IPS DF 6.9 (cell line): Measurements from ENCODE around the gene CINP.

Source experiments
- DNase-seq: peaks from one replicate; pipeline ENCODE4 v3.0.0-alpha.2; 2013; ENCODE audit warnings: low read depth, low spot score
- H3K27ac ChIP-seq: one replicate; pipeline ENCODE4 v1.5.1; 2013; ENCODE audit warnings: low read length, control low read depth
- H3K27me3 ChIP-seq: 2 replicates; pipeline ENCODE4 v1.6.1; 2013; ENCODE audit warnings: mild to moderate bottlenecking, low read length; ENCODE audit not compliant: control insufficient read depth, insufficient read depth
- H3K36me3 ChIP-seq: 2 replicates; pipeline ENCODE4 v1.6.1; 2013; ENCODE audit warnings: low read length; ENCODE audit not compliant: control insufficient read depth, insufficient read depth
- H3K4me1 ChIP-seq: 2 replicates; pipeline ENCODE4 v1.6.1; 2013; ENCODE audit warnings: low read length; ENCODE audit not compliant: control insufficient read depth, insufficient read depth
- H3K4me3 ChIP-seq: 2 replicates; pipeline ENCODE4 v1.5.1; 2013; ENCODE audit warnings: mild to moderate bottlenecking, low read length
- H3K9me3 ChIP-seq: 2 replicates; pipeline ENCODE4 v1.6.1; 2013; ENCODE audit warnings: low read length, inconsistent platforms; ENCODE audit not compliant: control insufficient read depth, insufficient read depth
- WGBS: extraction: QIAGEN DNeasy Blood & Tissue Kit; methylation state at CpG from one replicate; pipeline ENCODE4 v1.1.7; 2013; ENCODE audit warnings: mixed read lengths, missing lambda C conversion rate; ENCODE audit not compliant: insufficient read length, insufficient coverage; 5-methylcytosine and 5-hydroxymethylcytosine counted together

The CINP gene

DNA sequence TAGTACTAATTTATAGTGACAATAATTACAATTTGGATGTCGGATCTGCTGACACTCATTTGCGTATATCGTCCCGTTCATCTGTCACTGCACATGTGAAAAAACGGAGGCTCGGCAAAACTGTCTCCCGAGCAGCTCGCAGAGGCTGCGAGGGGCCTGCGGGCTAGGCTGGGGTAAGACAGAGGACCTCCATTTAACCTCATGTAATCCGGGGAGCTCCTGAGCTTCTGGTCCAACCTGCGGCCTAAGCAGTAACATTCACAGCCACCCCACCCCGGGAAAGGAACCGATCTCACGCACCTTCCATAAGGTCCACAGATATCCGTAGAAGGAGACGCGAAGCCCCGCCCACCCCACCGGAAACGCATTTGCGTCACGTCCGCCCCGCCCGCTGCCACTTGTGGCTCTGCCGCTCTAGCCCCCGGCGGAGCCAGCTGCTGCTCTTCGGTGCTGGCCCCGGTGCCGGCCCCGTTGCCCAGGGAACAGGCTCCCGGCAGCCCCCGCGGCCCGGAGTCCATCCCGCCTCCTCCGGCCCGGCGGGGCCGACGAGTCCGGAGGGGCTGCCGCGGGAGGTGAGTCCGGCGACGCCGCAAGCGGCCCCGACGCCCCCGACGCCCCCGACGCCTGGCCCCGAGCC lies at the start of gene CINP, which contains the start of gene TECPR2:
CINP (minus strand) TSS at position 346 of the 637 bp plus-strand sequence; CDS start at position 307, 39 bp downstream.
TECPR2 (plus strand) TSS at position 397 of the 637 bp plus-strand sequence. CDS start 13,781 bp downstream, outside the sequence.
- Histone ChIP-seq H3K4me1 (no peaks in the 10 kb centered on the region), H3K9me3 (no peaks in the 10 kb centered on the region), H3K36me3 (no peaks in the 10 kb centered on the region), H3K27ac (no peak within 1 kb of the TSS), H3K4me3 (peak within 1 kb of the TSS; percentile 64), H3K27me3 (no peaks in the 10 kb centered on the region)
- WGBS = no CpG with 5 or more reads among the region's 58 CpGs
- peak; percentile 77 for DNase-seq

DNA sequence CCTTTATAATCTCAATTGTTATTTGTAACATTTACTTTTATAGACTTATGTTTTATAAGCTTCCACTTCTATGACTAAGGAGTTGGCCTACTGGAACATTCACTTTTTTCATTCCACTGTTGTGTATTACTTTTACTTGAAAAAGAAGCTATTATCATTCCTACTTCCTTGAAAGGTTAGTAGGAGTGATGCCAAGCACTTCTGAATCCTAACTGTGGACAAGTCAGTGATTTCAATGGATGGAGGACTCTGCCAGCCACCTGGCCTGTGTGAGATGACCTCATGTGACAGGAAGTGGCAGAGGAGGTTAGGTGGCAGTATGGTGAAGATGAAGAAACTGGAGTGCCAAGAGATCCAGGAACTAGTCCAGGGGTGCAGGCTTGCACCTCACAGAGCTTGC lies 46.0 kb upstream of the CINP start:
- Histone ChIP-seq H3K36me3 (no peaks in the 10 kb centered on the region), H3K4me3 (no peak overlapping the region)
- no peak for DNase-seq

DNA sequence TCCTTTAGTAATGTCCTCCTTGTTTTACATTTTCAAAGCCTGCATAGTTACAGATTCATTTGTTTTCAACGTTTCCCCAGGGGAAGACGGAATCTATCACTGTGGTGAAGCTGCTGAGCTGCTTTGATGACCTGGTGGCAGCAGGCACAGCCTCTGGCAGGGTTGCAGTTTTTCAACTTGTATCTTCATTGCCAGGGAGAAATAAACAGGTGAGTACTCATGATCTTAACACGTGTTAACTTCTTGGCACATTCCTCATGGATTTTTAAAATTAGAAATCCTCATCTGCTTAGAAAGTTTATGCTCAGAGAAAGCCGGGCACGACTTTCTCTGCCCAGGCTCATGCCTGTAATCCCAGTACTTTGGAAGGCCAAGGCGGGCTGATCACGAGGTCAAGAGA lies 44.6 kb upstream of the CINP start:
- DNase-seq = no peak
- Histone ChIP-seq H3K36me3 (no peaks in the 10 kb centered on the region), H3K9me3 (no peaks in the 10 kb centered on the region), H3K27ac (no peak overlapping the region), H3K27me3 (no peaks in the 10 kb centered on the region), H3K4me1 (peaks cover 3% of the 10 kb centered on the region; the same call in 1 of the 2 replicates), H3K4me3 (no peak overlapping the region)
- no CpG with 5 or more reads among the region's 7 CpGs for WGBS

More for the DNA sequence above, 46.0 kb upstream of the CINP start:
- H3K4me1 ChIP-seq = peaks cover 3% of the 10 kb centered on the region; the same call in 1 of the 2 replicates
- no peaks in the 10 kb centered on the region for H3K9me3 ChIP-seq
- H3K27ac ChIP-seq = no peak overlapping the region
- H3K27me3 ChIP-seq = no peaks in the 10 kb centered on the region

DNA sequence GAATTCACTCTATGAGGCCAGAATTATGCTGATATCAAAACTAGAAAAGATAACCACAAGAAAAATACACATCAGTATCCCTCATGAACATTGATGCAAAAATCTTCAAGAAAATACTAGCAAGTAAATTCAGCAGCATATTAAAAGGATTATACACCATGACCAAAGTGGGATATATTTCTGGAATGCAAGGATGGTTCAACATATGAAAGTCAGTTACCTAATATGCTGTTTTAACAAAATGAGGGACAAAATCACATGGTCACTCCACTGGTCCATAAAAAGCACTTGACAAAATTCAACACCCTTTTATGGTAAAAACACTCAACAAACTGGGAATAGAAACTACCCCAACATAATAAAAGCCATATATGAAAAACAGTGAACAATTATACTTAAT lies 40.3 kb upstream of the CINP start:
- H3K27me3 ChIP-seq = no peaks in the 10 kb centered on the region
- H3K36me3 ChIP-seq = no peaks in the 10 kb centered on the region
- H3K4me1 ChIP-seq = no peaks in the 10 kb centered on the region
- no peak overlapping the region for H3K27ac ChIP-seq
- H3K9me3 ChIP-seq = no peaks in the 10 kb centered on the region
- no peak overlapping the region for H3K4me3 ChIP-seq
- DNase-seq = no peak

DNA sequence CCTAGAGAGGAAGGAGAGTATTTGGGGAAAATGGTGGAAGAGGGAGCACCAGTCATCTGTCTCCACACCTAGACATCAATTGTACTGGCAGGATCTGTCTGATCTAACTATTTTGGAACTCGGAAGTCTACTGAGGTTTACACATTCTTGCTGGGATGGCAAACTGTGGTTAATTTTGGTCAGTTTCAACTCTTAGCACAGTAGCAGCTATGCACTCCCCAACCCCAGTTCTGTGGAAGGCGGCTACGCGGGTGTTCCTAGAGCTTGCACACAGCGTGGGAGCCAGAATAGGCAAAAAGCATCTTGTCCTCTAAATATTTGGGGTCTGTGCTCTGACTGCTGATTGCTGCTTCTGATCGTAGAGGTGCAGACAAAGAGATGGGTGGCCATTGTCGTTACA lies 33.8 kb upstream of the CINP start:
- no CpG with 5 or more reads among the region's 7 CpGs for WGBS
- no peaks in the 10 kb centered on the region for H3K9me3 ChIP-seq
- no peak overlapping the region for H3K4me3 ChIP-seq
- no peaks in the 10 kb centered on the region for H3K27me3 ChIP-seq
- H3K36me3 ChIP-seq = no peaks in the 10 kb centered on the region
- H3K4me1 ChIP-seq = peaks cover 1% of the 10 kb centered on the region; the same call in 1 of the 2 replicates
- H3K27ac ChIP-seq = no peak overlapping the region
- DNase-seq = no peak

DNA sequence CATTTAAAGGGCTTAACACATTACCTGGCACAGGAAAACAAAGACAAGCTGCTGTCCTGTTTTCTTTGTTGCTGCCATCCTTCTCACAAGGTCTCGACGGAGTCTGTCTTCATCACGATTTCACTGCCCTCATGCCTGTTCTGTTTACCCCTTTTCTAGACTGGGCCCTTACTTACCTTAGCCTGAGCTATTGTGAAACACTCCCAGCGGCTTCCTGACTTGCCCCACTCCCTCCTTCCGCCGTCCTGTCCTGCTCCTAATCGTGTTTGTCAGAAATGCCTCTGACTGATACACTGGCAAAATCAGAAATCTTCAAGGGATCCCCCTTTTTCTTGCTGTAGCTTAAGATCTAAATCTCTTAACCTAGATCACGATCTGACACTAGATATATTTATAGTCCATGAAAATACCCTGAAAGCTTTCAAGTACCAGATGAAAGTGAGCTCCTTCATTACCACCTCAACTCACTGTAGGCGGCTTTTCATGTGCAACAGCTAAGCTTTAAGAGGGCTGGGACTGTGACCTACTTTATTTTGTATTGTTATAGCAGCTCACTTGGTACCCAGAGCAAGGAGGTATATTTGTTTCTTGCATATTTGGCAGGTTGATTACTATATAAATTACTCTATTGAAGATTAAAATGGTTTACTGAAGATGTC lies 32.2 kb upstream of the CINP start:
- WGBS = no CpG with 5 or more reads among the region's 9 CpGs

DNA sequence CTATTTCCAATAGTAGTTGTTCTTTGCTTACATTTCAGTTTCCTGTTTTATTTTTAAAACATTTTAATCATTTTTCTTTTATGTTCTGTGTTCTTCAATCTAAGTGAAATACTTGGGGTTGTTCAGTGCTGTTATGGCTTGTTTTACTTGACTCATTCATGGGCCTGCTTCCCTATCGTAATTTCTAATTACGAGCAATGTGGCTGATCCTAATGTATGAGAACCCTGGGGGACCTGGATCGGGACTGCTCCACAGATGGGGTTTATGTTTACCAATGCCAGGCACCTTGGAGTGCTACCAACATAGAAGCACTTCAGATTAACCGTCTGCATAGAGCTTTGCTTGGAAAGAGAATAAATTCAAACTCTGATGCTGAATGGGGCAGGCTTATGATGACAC lies 29.8 kb upstream of the CINP start:
- Histone ChIP-seq H3K4me3 (no peak overlapping the region), H3K36me3 (no peaks in the 10 kb centered on the region; the same call in 1 of the 2 replicates), H3K27me3 (no peaks in the 10 kb centered on the region), H3K9me3 (no peaks in the 10 kb centered on the region), H3K27ac (no peak overlapping the region), H3K4me1 (peaks cover 1% of the 10 kb centered on the region; the same call in 1 of the 2 replicates)
- DNase-seq = no peak
- no CpG with 5 or more reads among the region's 4 CpGs for WGBS

More for the DNA sequence above, 32.2 kb upstream of the CINP start:
- H3K27ac ChIP-seq = no peak overlapping the region
- no peaks in the 10 kb centered on the region for H3K9me3 ChIP-seq
- DNase-seq = no peak
- peaks cover 1% of the 10 kb centered on the region; the same call in 1 of the 2 replicates for H3K4me1 ChIP-seq
- H3K4me3 ChIP-seq = no peak overlapping the region
- H3K36me3 ChIP-seq = no peaks in the 10 kb centered on the region
- no peaks in the 10 kb centered on the region for H3K27me3 ChIP-seq

DNA sequence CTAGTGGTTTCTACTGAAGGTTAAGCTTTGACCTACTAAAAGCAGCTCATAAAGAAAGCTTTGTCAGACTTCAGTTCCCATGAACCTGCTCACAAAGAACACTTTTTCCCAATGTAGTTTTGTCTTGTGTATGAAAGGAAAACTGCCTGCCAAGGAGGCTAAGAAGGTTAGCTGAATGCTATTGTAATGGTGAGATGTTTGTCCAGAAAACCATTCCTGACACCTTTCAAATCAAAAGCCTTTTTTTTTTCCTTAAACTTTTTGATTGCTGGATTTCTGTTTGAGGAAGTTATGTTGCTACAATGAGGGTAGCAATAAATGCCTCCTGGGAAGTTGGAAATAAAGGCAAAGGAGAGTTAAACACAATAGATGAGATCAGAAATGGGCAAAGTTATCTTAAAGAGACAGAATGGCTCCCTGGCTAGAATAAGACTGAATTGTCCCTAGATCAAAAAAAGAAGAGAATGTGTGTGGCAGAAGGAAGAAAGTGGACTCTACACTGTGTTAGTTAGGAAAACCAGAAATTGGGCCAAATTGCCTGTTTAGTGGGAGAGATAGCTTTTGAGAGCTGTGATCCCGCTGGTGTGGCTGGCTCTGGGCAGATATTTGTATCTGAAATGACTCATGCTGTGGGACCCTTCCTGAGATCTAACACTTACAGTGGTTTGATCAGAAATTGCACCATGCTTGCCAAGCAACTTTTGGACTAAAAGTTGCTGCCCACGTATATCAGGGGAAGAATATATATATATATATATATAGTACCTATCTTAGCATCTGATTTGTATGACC lies 27.6 kb upstream of the CINP start:
- no peaks in the 10 kb centered on the region; the same call in 1 of the 2 replicates for H3K36me3 ChIP-seq
- no peak for DNase-seq
- no peak overlapping the region for H3K27ac ChIP-seq
- no CpG with 5 or more reads among the region's 2 CpGs for WGBS
- H3K27me3 ChIP-seq = no peaks in the 10 kb centered on the region
- no peaks in the 10 kb centered on the region for H3K9me3 ChIP-seq
- H3K4me3 ChIP-seq = no peak overlapping the region
- H3K4me1 ChIP-seq = peaks cover 1% of the 10 kb centered on the region; the same call in 1 of the 2 replicates

DNA sequence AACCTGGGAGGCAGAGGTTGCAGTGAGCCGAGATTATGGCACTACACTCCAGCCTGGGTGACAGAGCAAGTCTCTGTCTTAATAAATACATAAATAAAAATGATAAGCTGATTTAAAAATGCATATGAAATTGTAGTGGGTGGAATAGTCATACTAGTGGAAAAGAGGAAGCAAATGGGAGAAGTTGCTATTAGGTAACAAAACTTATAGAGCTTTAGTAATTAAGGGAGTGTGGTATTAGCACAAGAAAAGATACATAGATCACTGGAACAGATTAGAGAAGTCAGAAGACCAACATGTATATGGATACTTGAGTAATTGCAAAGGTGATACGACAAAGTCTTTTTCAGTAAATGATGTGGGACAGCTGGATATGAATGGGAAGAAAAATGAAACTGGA lies 26.6 kb upstream of the CINP start:
- Histone ChIP-seq H3K36me3 (no peaks in the 10 kb centered on the region; the same call in 1 of the 2 replicates), H3K4me3 (no peak overlapping the region), H3K9me3 (no peaks in the 10 kb centered on the region), H3K27me3 (no peaks in the 10 kb centered on the region), H3K27ac (no peak overlapping the region), H3K4me1 (0 out of 2 replicates have a peak, but pooled peaks cover 1% of the 10 kb centered on the region)
- WGBS = no CpG with 5 or more reads among the region's 2 CpGs
- no peak for DNase-seq

DNA sequence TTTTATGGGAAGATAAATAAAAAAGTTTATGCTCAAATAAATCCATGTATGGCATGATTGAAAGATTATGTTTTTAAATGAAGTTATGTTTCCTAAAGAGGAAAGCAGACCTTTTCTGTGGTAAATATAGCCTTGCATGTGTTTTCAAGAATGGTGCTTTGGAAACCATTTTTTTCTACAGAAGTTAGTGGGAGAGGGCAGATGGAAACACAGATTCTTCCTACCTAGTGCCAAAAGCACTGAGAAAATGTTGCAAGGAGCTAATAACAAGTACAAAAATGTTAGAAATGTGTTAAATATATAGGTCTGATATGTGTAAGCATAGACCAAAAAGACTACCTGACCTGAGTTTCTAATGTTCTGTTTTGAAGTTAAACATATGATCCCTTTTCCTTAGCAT lies 24.4 kb upstream of the CINP start:
- no peaks in the 10 kb centered on the region for H3K4me1 ChIP-seq
- H3K36me3 ChIP-seq = no peaks in the 10 kb centered on the region; the same call in 1 of the 2 replicates
- no peak for DNase-seq
- H3K27ac ChIP-seq = no peak overlapping the region
- H3K27me3 ChIP-seq = no peaks in the 10 kb centered on the region
- H3K9me3 ChIP-seq = no peaks in the 10 kb centered on the region
- H3K4me3 ChIP-seq = no peak overlapping the region
